Activated CD8-positive, alpha-beta memory T cell treated with anti-CD3 and anti-CD28 coated beads for 36 hours (primary cell): ENCODE results near the gene NAV2. TPM values are rescaled to one million over a fixed set of nuclear protein-coding genes. Genes with fewer than 3 reads are reported as not detected.

ENCODE experiments used
- CTCF ChIA-PET: fragments of 350-600 bp; sonication (Branson Sonifier 250); formaldehyde crosslinking; loops from one replicate; lab custom pipeline; 2021; ENCODE audit warnings: antibody characterized with exemption; lab: Charles Lee
- POLR2A ChIA-PET: fragments of 350-600 bp; sonication (Branson Sonifier 250); formaldehyde crosslinking; loops from one replicate; lab custom pipeline; 2021; ENCODE audit warnings: antibody characterized with exemption; lab: Charles Lee
- total RNA-seq, 2 experiments: library from RNA; stranded (reverse); gene quantifications; one replicate each; pipeline ENCODE4 v1.2.3, GENCODE V29; 2021

Gene NAV2
- total RNA-seq, 2 experiments from 2014 or later: 0.23 to 0.25 TPM

DNA sequence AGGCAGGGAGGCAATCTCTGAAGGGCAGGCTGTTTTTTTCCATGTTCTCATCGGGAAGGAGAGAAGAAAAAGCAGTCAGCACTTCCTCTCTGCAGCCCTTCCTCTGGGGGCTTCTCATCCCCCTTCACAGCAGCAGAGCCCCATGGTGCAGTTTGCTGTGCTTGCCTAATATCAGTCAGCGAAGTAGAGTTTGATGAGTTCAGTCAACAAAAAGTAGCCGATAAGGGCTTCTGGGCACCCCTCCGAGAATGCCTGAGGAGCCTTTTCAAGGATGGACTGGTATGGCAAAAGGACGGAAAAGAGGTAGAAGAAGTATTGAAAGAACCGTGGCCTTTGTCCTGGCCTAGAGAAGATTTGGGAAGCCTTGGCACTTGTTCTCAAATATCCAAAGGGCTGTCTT lies 55.6 kb downstream of the NAV2 start:
- ChIA-PET POLR2A (no interaction called here), CTCF (interaction anchor here (0.9 kb wide), 1 partner anchor 17 kb away, joined by 3 read pairs; no protein-coding TSS in a partner anchor)

GRCh38 chr11:19768815-19769214 lies 56.2 kb downstream of the NAV2 start:
- CTCF ChIA-PET: no interaction called here

DNA sequence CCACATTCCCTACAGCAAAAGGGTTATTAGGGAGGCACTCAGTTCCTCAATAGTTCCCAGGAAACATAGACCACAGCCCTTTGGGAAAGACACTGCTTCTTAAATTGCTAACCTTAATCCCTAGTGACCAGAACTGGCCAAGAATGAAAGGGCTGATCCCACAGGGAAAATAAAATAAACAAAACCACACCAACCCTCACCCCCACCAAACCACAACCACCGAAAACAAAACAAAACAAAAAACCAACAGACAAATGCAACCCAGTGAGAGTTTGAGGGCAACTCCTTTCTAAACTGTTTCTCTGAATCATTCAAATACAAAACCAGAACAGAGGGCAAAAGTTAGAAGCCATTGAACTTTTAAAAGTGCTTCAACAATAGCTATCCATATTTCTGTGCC lies 57.2 kb downstream of the NAV2 start:
- ChIA-PET CTCF (no interaction called here), POLR2A (no interaction called here)

More at GRCh38 chr11:19768815-19769214, 56.2 kb downstream of the NAV2 start:
- POLR2A ChIA-PET: no interaction called here

- CTCF ChIA-PET: no interaction called here
- POLR2A ChIA-PET: no interaction called here
Observed at GRCh38 chr11:19770277-19770676, 57.6 kb downstream of the NAV2 start.

- CTCF ChIA-PET: no interaction called here
- POLR2A ChIA-PET: no interaction called here
Observed at GRCh38 chr11:19771463-19771862, 58.8 kb downstream of the NAV2 start.

DNA sequence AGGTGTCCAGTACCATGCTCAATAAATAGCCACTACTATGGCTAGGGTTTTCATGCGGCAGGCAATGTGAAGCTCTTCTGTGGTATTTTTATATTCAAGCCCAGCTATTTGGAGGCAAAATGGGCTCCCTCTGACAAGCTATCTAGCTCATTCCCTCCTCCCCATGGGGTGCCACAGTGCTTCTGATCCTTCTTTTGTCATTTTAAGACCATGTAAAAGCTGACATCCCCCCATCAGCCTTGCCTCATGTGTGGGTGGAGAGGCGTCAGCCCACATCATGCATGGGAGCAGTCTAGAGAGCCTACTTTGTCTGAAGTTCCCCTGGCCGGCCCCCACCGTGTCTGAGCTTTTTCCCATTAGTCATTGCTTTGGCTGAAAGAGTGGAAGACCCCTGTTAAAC lies 59.8 kb downstream of the NAV2 start:
- CTCF ChIA-PET: no interaction called here
- POLR2A ChIA-PET: no interaction called here

GRCh38 chr11:19774329-19774728 lies 61.7 kb downstream of the NAV2 start:
- ChIA-PET CTCF (interaction anchor here (0.6 kb wide), 1 partner anchor 219 kb away, joined by 5 read pairs; no protein-coding TSS in a partner anchor), POLR2A (no interaction called here)

- CTCF ChIA-PET: no interaction called here
- POLR2A ChIA-PET: no interaction called here
Observed at GRCh38 chr11:19774817-19775580, 62.4 kb downstream of the NAV2 start.

GRCh38 chr11:19775622-19776021 lies 63.0 kb downstream of the NAV2 start:
- POLR2A ChIA-PET: no interaction called here
- CTCF ChIA-PET: no interaction called here

- ChIA-PET CTCF (interaction anchor here (0.6 to 0.7 kb wide), 2 partner anchors 72 to 1317 kb away, joined by 3 read pairs; no protein-coding TSS in a partner anchor), POLR2A (no interaction called here)
Observed at GRCh38 chr11:19777039-19777376, 64.4 kb downstream of the NAV2 start.

DNA sequence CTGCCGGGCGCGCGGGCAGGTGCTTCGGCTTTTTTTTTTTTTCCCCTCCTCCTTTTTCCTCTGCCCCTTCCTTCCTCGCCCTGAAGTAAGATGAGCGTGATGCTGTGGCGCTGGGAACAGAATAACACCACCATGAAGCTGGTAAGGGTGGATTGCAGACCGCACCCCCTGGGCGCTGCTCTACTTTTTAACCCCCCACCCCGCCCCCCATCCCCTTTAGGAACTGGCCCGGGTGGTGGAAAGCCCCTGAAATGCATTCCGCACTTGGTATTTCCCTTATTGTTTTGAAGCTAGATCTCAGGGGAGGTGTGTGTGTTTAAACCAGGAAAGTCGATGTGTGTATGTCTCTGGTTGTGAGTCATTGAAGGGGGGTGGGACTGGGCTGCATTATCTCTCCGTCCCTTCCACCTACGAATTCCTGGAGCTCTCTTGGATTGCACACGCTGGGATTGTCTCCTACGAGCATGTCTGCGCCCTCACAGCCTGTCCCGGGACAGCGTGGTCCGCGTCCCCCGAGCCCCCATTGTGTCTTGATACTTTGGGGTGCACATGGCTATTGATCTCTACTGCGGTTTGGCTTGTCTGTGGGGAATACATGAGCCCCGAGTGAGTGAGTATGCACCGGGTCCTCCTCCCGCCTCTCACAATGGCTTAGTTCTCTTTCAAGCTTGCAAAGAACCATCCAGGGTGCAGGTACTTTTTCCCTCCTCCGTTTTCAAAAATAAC lies 64.9 kb downstream of the NAV2 start:
- POLR2A ChIA-PET: interaction anchor here (0.6 kb wide), 1 partner anchor 315 kb away, joined by 3 read pairs; no protein-coding TSS in a partner anchor
- CTCF ChIA-PET: interaction anchor here (0.6 to 0.7 kb wide), 2 partner anchors 72 to 1317 kb away, joined by 3 read pairs; no protein-coding TSS in a partner anchor

DNA sequence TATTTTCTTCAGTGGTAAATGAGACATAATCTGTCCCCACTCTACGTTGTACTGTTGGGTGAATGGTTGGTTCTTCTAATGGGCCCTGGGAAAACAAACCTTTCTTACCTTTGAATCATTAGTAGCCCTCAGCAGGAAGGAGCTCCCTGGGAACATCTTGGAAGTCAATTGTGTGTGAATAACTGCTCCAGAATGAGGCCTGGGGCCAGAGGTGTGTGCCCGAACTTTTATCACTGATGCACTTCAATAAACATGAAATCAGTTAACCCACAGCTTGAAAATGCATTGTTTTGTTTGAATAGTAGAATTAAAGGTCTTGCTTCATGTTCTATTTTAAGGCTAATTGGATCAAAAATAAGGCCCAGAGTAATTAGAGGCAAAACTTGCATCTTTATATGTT lies 67.1 kb downstream of the NAV2 start:
- ChIA-PET POLR2A (no interaction called here), CTCF (no interaction called here)

DNA sequence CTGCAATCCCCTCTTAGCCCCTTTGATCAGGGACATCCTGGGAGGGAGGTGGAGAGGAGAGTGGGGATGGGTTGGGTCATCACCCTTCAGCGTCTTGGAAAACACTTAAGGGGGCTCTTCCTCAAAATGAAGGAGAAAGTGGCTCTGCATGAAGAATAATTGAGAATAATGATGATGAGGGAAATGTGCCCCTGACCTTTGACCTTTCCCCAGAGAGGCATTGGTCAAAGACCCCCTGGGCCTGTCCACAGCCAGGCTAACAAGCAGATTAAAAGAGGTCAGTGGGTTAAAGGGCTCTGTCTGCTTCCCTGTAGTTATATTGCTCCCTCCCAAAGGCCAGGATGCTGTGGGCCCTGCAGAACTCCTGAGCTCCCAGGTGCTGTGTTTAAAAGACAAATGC lies 68.7 kb downstream of the NAV2 start:
- ChIA-PET CTCF (no interaction called here), POLR2A (no interaction called here)

DNA sequence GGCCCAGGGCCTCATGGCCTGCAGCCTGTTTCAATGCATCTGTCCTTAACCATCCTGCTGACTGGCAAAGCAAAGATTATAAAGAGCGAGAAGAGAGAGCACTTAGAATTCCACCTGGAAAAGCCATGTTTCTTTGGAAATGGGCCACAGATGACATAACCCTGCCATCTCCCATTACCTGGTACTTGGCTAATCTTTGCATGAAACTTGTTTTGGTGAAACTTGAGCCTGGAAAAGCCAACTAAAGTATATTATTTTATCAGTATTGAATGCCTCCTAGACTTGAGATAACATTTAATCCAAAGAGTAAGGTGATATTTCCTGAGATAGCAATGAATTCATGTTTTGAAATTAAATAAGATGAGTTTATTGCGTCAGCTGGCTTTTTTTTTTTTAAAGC lies 72.6 kb downstream of the NAV2 start:
- ChIA-PET POLR2A (no interaction called here), CTCF (interaction anchor here (0.8 kb wide), 1 partner anchor 17 kb away, joined by 3 read pairs; no protein-coding TSS in a partner anchor)

- POLR2A ChIA-PET: no interaction called here
- CTCF ChIA-PET: no interaction called here
Observed at GRCh38 chr11:19786644-19787043, 74.0 kb downstream of the NAV2 start.

GRCh38 chr11:19788435-19788834 lies 75.8 kb downstream of the NAV2 start:
- POLR2A ChIA-PET: no interaction called here
- CTCF ChIA-PET: no interaction called here

DNA sequence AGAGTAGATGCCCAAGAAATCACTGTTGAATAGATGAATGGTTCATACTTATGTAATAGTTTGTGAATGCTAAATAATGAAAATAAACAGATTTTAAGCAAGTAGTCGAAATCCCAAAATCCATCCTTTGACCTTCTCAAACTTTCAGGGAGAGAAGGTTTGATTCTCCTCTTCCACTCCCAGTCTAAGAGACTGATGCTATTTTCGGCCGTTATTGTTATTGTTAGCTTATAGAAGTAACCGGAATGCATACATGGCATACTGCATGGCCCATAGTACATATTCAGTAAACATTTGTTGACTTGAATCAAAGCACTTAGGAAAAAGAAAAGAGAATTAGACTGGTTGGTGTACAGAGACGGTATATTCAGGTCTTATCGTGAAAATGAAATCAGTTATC lies 76.6 kb downstream of the NAV2 start:
- ChIA-PET POLR2A (no interaction called here), CTCF (no interaction called here)

DNA sequence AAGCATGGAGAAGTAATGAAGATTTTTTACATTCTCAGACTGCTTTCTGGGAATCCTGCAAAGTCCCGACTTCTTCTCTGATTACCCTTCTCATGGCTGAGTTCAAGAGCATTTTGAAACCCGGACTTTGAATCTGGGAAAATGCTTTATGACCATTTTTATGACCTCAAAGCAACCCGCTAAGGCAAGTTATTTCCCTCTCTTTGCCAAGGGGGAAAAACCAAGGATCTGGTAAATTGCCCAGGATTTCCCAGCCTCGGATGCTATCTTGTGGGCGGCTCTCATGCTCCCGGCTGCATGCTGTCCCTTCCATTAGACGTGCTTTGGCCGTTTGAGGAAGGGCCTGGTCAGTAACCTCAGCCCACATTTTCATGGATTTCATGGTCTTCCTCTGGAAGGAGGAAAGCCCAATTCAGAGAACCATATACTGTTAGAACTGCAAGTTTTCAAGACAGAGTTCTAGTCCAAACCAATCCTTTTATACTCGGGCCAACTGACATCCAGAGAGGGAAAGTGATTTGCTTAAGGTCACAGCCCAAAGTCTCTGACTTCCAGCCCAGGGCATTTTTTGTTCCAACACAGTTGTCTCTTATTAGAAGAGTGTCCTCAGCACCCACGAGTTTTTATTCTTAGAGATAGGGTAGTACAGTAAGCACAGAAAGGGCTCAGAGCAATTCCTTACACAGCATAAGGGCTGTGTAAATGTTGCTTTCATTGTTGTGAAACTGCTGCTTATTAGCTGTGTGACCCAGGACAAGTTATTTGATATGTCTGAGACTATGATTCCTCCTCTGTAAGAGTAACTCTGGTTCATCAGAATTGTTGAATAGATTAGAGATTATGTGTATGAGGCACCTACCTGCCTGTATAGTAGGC lies 77.4 kb downstream of the NAV2 start:
- POLR2A ChIA-PET: no interaction called here
- CTCF ChIA-PET: no interaction called here

DNA sequence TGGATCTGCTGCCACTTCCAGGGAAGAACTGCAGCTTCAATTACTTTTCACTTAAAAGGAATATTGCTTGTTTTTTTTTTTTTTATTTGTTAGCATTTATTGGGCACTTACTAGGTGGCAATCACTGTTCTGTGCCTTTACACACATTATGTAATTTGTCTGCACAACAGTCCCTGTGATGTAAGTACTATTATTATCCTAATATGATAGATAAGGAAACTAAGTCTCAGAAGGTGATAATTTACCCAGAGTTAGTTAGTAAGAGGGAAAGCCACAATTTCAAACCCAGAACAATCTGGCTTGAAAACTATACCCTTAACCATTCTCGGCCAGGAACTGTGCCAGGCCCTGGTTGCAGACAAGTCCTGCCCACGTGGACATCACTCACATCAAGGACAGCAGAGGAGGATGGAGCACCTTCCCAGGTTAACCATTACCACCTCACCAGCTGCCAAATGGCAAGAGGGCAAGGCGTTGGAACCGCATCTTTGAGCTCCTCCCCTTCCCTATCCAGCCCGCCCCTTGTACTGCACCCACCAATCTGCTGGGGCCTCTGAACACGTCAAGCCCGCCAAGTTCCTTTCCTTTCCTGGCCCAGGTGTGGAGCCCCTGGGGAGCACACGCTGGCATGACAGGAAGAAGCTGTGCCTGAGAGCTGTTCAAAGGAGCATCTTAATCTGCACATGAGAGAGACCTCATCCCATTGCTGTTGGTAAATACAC lies 78.4 kb downstream of the NAV2 start:
- ChIA-PET POLR2A (no interaction called here), CTCF (no interaction called here)
